ENCODE measurements around the gene EBF3.

GRCh38 chr10:129814681-129815646 lies 149.1 kb downstream of the EBF3 start:
- no peak for TF ChIP-seq CTCF (IDR thresholded peaks at IDR 0.05 in 2 of 3, conservative IDR thresholded peaks at IDR 0.05 in 1 of 3; ENCODE audit: borderline replicate concordance in 1 of 3, insufficient read depth in 1 of 3, low read depth in 2 of 3, low read length in 2 of 3)
- TF ChIP-seq EZH2 (IDR thresholded peaks at IDR 0.05): no peak
- TF ChIP-seq POLR2AphosphoS5 (IDR thresholded peaks at IDR 0.05; ENCODE audit: low read depth, low read length): no peak
- no peak for TF ChIP-seq CEBPB (IDR thresholded peaks at IDR 0.05; ENCODE audit: low read depth)
- no peak for TF ChIP-seq ZFX (IDR thresholded peaks at IDR 0.05)
- TF ChIP-seq JUND (IDR thresholded peaks at IDR 0.05): no peak
- no peak for TF ChIP-seq SP1 (IDR thresholded peaks at IDR 0.05; ENCODE audit: low read depth)
- no peak for TF ChIP-seq YY1 (IDR thresholded peaks at IDR 0.05; ENCODE audit: extremely low read depth, insufficient replicate concordance, low read depth, low read length)
- TF ChIP-seq POLR2A (IDR thresholded peaks at IDR 0.05; ENCODE audit: borderline replicate concordance, extremely low read depth, insufficient read depth, insufficient read length): no peak
- TF ChIP-seq MAX (IDR thresholded peaks at IDR 0.05): no peak

All from HCT116 (cell line).